ENCODE results near the gene ERBB4. TPM values are rescaled to one million over a fixed set of nuclear protein-coding genes. Genes with fewer than 3 reads are reported as not detected.

The ERBB4 gene
- total RNA-seq, 1 donor from 2014 or later, result 1.2 TPM

DNA sequence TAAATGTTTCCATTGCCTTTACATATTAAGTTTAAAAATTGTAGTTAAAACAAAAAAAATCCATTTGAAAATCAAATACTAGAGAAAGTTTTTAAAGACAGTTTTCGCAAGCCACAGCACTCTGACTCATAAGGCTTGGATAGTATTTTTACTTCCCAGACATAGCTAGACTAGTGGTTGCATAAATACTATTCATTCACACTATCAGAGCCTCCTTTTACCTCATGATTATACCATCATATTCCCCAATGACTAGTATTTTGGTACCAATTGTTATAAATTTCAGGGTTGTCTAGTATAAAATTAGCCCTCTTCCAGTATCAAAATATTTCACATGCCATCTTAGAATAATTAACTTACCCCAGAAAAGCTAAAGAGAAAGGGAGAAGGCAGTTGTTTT lies 393.5 kb downstream of the ERBB4 start:
- FAIRE-seq (no peak), DNase-seq (ENCODE audit: low read depth) (peak; percentile 79)
- Histone ChIP-seq H2AFZ (ENCODE audit: low read depth, low read length) (no peak overlapping the region), H3K4me3 (ENCODE audit: insufficient read depth, low read depth, low read length) (no peak overlapping the region), H3K4me1 (ENCODE audit: insufficient read depth, low read length) (no peaks in the 10 kb centered on the region), H3K27ac (ENCODE audit: low read depth, low read length) (no peak overlapping the region), H4K20me1 (ENCODE audit: insufficient read depth, low read length) (no peaks in the 10 kb centered on the region), H3K9me3 (ENCODE audit: insufficient read depth, low read depth, low read length) (no peaks in the 10 kb centered on the region), H3K9ac (ENCODE audit: low read length) (no peak overlapping the region), H3K4me2 (ENCODE audit: low read length) (peak overlapping the region; percentile 1), H3K79me2 (ENCODE audit: insufficient read depth, low read length) (no peaks in the 10 kb centered on the region), H3K36me3 (ENCODE audit: insufficient read depth, low read length) (no peaks in the 10 kb centered on the region), H3K27me3 (ENCODE audit: insufficient read depth, low read length) (no peaks in the 10 kb centered on the region)
- H3K9me3 Mint-ChIP-seq (ENCODE audit: unreplicated experiment), result peaks cover 2% of the 10 kb centered on the region
- H3K27ac Mint-ChIP-seq (ENCODE audit: unreplicated experiment), result peak overlapping the region; percentile 54
- peaks cover 10% of the 10 kb centered on the region for H3K4me1 Mint-ChIP-seq (ENCODE audit: low read depth, unreplicated experiment)
- no peak overlapping the region for H3K4me3 Mint-ChIP-seq (ENCODE audit: unreplicated experiment)
- H3K36me3 Mint-ChIP-seq (ENCODE audit: low read depth, unreplicated experiment), result no peaks in the 10 kb centered on the region
- no peaks in the 10 kb centered on the region for H3K27me3 Mint-ChIP-seq (ENCODE audit: low read depth, unreplicated experiment)
- TF ChIP-seq, protein P1, sequence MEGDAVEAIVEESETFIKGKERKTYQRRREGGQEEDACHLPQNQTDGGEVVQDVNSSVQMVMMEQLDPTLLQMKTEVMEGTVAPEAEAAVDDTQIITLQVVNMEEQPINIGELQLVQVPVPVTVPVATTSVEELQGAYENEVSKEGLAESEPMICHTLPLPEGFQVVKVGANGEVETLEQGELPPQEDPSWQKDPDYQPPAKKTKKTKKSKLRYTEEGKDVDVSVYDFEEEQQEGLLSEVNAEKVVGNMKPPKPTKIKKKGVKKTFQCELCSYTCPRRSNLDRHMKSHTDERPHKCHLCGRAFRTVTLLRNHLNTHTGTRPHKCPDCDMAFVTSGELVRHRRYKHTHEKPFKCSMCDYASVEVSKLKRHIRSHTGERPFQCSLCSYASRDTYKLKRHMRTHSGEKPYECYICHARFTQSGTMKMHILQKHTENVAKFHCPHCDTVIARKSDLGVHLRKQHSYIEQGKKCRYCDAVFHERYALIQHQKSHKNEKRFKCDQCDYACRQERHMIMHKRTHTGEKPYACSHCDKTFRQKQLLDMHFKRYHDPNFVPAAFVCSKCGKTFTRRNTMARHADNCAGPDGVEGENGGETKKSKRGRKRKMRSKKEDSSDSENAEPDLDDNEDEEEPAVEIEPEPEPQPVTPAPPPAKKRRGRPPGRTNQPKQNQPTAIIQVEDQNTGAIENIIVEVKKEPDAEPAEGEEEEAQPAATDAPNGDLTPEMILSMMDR (IDR thresholded peaks at IDR 0.05; ENCODE audit: insufficient read depth, low read depth, low read length), result no peak
- TF ChIP-seq EZH2 (IDR thresholded peaks at IDR 0.05; ENCODE audit: insufficient read depth, low read length), result no peak

DNA sequence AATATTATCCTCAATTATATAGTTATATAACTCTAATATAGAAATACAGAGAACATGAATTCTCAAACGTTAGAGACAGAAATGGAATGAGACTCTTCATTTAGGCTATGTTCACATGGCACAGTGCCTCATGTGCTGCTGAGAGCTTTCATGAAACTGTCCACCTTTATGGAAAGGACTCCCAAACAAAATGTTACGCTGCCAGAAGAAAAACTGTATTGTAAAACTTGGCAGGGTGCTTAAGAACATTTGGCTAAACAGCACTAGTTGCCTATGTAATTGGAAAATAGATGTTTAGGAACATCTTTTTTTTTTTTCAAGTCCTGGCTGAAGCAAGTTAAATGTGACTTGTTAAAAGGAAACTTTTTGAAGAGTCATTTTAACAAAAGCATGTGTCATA lies 396.0 kb downstream of the ERBB4 start:
- no peak overlapping the region for H3K4me3 ChIP-seq (ENCODE audit: insufficient read depth, low read depth, low read length)
- no peaks in the 10 kb centered on the region for H4K20me1 ChIP-seq (ENCODE audit: insufficient read depth, low read length)
- H3K9me3 ChIP-seq (ENCODE audit: insufficient read depth, low read depth, low read length), result no peaks in the 10 kb centered on the region
- H3K27me3 ChIP-seq (ENCODE audit: insufficient read depth, low read length), result no peaks in the 10 kb centered on the region
- H3K4me2 ChIP-seq (ENCODE audit: low read length), result no peak overlapping the region
- no peaks in the 10 kb centered on the region for H3K79me2 ChIP-seq (ENCODE audit: insufficient read depth, low read length)
- H3K4me1 ChIP-seq (ENCODE audit: insufficient read depth, low read length), result no peaks in the 10 kb centered on the region
- no peaks in the 10 kb centered on the region for H3K36me3 ChIP-seq (ENCODE audit: insufficient read depth, low read length)
- no peak for TF ChIP-seq EZH2 (IDR thresholded peaks at IDR 0.05; ENCODE audit: insufficient read depth, low read length)
- TF ChIP-seq, protein P1 (IDR thresholded peaks at IDR 0.05; ENCODE audit: insufficient read depth, low read depth, low read length), result no peak
- no peaks in the 10 kb centered on the region for H3K27me3 Mint-ChIP-seq (ENCODE audit: low read depth, unreplicated experiment)
- peaks cover 10% of the 10 kb centered on the region for H3K4me1 Mint-ChIP-seq (ENCODE audit: low read depth, unreplicated experiment)
- H3K36me3 Mint-ChIP-seq (ENCODE audit: low read depth, unreplicated experiment), result no peaks in the 10 kb centered on the region
- no peak overlapping the region for H2AFZ ChIP-seq (ENCODE audit: low read depth, low read length)
- peaks cover 2% of the 10 kb centered on the region for H3K9me3 Mint-ChIP-seq (ENCODE audit: unreplicated experiment)
- DNase-seq (ENCODE audit: low read depth) (no peak), FAIRE-seq (no peak)
- H3K4me3 Mint-ChIP-seq (ENCODE audit: unreplicated experiment), result no peak overlapping the region
- H3K9ac ChIP-seq (ENCODE audit: low read length), result no peak overlapping the region
- H3K27ac ChIP-seq (ENCODE audit: low read depth, low read length), result no peak overlapping the region
- H3K27ac Mint-ChIP-seq (ENCODE audit: unreplicated experiment), result no peak overlapping the region

DNA sequence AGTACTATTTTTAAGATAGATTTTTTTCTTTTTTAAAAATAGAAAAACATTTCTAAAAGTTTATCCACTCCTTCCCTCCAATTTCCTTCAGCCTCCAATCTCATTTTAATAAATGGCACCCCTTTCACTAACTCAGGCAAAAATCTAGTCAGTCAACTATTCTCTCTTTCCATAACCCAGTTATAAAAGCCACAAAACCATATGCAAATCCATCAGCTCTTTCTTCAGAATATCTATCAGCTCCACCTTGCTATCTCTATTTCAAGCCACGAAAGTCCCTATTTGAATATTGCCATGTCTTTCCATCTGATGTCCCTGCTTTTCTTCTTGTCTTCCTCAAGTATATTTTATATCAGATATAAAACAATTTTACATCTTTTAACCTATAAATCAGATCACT lies 397.1 kb downstream of the ERBB4 start:
- H3K4me2 ChIP-seq (ENCODE audit: low read length), result no peak overlapping the region
- no peaks in the 10 kb centered on the region for H3K27me3 Mint-ChIP-seq (ENCODE audit: low read depth, unreplicated experiment)
- peaks cover 10% of the 10 kb centered on the region for H3K4me1 Mint-ChIP-seq (ENCODE audit: low read depth, unreplicated experiment)
- no peaks in the 10 kb centered on the region for H3K36me3 ChIP-seq (ENCODE audit: insufficient read depth, low read length)
- TF ChIP-seq, protein P1 (IDR thresholded peaks at IDR 0.05; ENCODE audit: insufficient read depth, low read depth, low read length), result no peak
- TF ChIP-seq EZH2 (IDR thresholded peaks at IDR 0.05; ENCODE audit: insufficient read depth, low read length), result no peak
- H3K27me3 ChIP-seq (ENCODE audit: insufficient read depth, low read length), result no peaks in the 10 kb centered on the region
- H4K20me1 ChIP-seq (ENCODE audit: insufficient read depth, low read length), result no peaks in the 10 kb centered on the region
- DNase-seq (ENCODE audit: low read depth), result no peak
- no peak overlapping the region for H3K27ac ChIP-seq (ENCODE audit: low read depth, low read length)
- H3K4me1 ChIP-seq (ENCODE audit: insufficient read depth, low read length), result no peaks in the 10 kb centered on the region
- H3K4me3 ChIP-seq (ENCODE audit: insufficient read depth, low read depth, low read length), result no peak overlapping the region
- H3K9me3 ChIP-seq (ENCODE audit: insufficient read depth, low read depth, low read length), result no peaks in the 10 kb centered on the region
- H3K9ac ChIP-seq (ENCODE audit: low read length), result no peak overlapping the region
- H3K4me3 Mint-ChIP-seq (ENCODE audit: unreplicated experiment), result no peak overlapping the region
- no peak overlapping the region for H2AFZ ChIP-seq (ENCODE audit: low read depth, low read length)
- FAIRE-seq, result no peak
- no peak overlapping the region for H3K27ac Mint-ChIP-seq (ENCODE audit: unreplicated experiment)
- H3K36me3 Mint-ChIP-seq (ENCODE audit: low read depth, unreplicated experiment), result no peaks in the 10 kb centered on the region
- H3K79me2 ChIP-seq (ENCODE audit: insufficient read depth, low read length), result no peaks in the 10 kb centered on the region
- H3K9me3 Mint-ChIP-seq (ENCODE audit: unreplicated experiment), result peaks cover 2% of the 10 kb centered on the region

Measured in astrocyte (in vitro differentiated cells and primary cell).